Stimulated activated CD4-positive, alpha-beta T cell treated with anti-CD3 and anti-CD28 coated beads, Interleukin-15, amount 100 ng/mL, for 48 hours (primary cell): Measurements from ENCODE around the gene SLC6A19.

Experiments
- DNase-seq, 2 donors: peaks; one replicate each; pipeline ENCODE4 v3.0.0-alpha.2; 2020; ENCODE audit warnings: low read depth in 2 of 2

SLC6A19 gene

GRCh38 chr5:1195916-1196315 is 5.5 kb upstream of the SLC6A19 start:
- DNase-seq: no peak

- no peak for DNase-seq
Measured at GRCh38 chr5:1196562-1196961, 4.8 kb upstream of the SLC6A19 start.

GRCh38 chr5:1197876-1198666 is 3.3 kb upstream of the SLC6A19 start:
- DNase-seq: no peak

GRCh38 chr5:1199340-1199648 is 2.1 kb upstream of the SLC6A19 start:
- no peak for DNase-seq

GRCh38 chr5:1199649-1200494 is 1.5 kb upstream of the SLC6A19 start:
- no peak for DNase-seq

- DNase-seq: no peak
Measured at GRCh38 chr5:1200495-1201326, 684 bp upstream of the SLC6A19 start.

- no peak for DNase-seq
Measured at GRCh38 chr5:1202026-1202797, 817 bp downstream of the SLC6A19 start.

- DNase-seq: no peak
Measured at GRCh38 chr5:1202798-1203185, 1.4 kb downstream of the SLC6A19 start.

GRCh38 chr5:1203311-1203967 is 2.0 kb downstream of the SLC6A19 start:
- no peak for DNase-seq

- no peak for DNase-seq
Measured at GRCh38 chr5:1203968-1204692, 2.7 kb downstream of the SLC6A19 start.

- no peak for DNase-seq
Measured at GRCh38 chr5:1204693-1205242, 3.4 kb downstream of the SLC6A19 start.

- DNase-seq: no peak
Measured at GRCh38 chr5:1205255-1206180, 4.1 kb downstream of the SLC6A19 start.

GRCh38 chr5:1206521-1207412 is 5.4 kb downstream of the SLC6A19 start:
- DNase-seq: no peak

- no peak for DNase-seq
Measured at GRCh38 chr5:1207555-1207954, 6.2 kb downstream of the SLC6A19 start.

- DNase-seq: no peak
Measured at GRCh38 chr5:1208221-1208742, 6.9 kb downstream of the SLC6A19 start.

GRCh38 chr5:1208743-1209488 is 7.5 kb downstream of the SLC6A19 start:
- no peak for DNase-seq

GRCh38 chr5:1209489-1209852 is 8.1 kb downstream of the SLC6A19 start:
- DNase-seq: no peak
